Choroid plexus epithelial cell (primary cell): ENCODE results near the gene HMOX2.

Experiments
- DNase-seq: peaks from one replicate; pipeline ENCODE4 v3.0.0-alpha.2; 2010; ENCODE audit warnings: low read depth
- H3K4me3 ChIP-seq: 2 replicates; pipeline ENCODE4 v1.5.1; 2011; ENCODE audit warnings: low read depth, mild to moderate bottlenecking, control low read depth, low read length, moderate library complexity
- CTCF ChIP-seq: conservative IDR thresholded peaks from 2 replicates; pipeline ENCODE4 v1.5.1; 2011; ENCODE audit warnings: low read depth, mild to moderate bottlenecking, control low read depth, inconsistent platforms, low read length, moderate library complexity

Gene HMOX2

GRCh38 chr16:4539716-4540284 is 63.6 kb downstream of the HMOX2 start:
- H3K4me3 ChIP-seq = no peak overlapping the region
- no peak for DNase-seq
- TF ChIP-seq CTCF = no peak

GRCh38 chr16:4544473-4544872 is 68.3 kb downstream of the HMOX2 start:
- H3K4me3 ChIP-seq = no peak overlapping the region
- no peak for DNase-seq
- TF ChIP-seq CTCF = no peak

GRCh38 chr16:4548124-4548523 is 71.9 kb downstream of the HMOX2 start:
- H3K4me3 ChIP-seq = no peak overlapping the region
- no peak for TF ChIP-seq CTCF

GRCh38 chr16:4550591-4550990 is 74.4 kb downstream of the HMOX2 start:
- no peak overlapping the region for H3K4me3 ChIP-seq
- no peak for TF ChIP-seq CTCF
- no peak for DNase-seq

More at GRCh38 chr16:4548124-4548523, 71.9 kb downstream of the HMOX2 start:
- no peak for DNase-seq

GRCh38 chr16:4552541-4552940 is 76.3 kb downstream of the HMOX2 start:
- TF ChIP-seq CTCF = no peak
- no peak for DNase-seq
- no peak overlapping the region for H3K4me3 ChIP-seq

- no peak for TF ChIP-seq CTCF
- peak; percentile 25 for DNase-seq
- no peak within 1 kb of the TSS for H3K4me3 ChIP-seq
These were observed 79.9 kb downstream of the HMOX2 start, which contains the start of gene C16orf96 for GRCh38 chr16:4556112-4556511. C16orf96 (plus strand) TSS chr16:4556340; CDS start chr16:4556490, 150 bp downstream.

- no peak for TF ChIP-seq CTCF
- DNase-seq = no peak
These were observed 80.4 kb downstream of the HMOX2 start for GRCh38 chr16:4556580-4556979.

More at GRCh38 chr16:4556580-4556979, 80.4 kb downstream of the HMOX2 start:
- H3K4me3 ChIP-seq = no peak overlapping the region
